H1 (cell line): ENCODE measurements around the gene CHPT1. TPM values are rescaled to one million over a fixed set of nuclear protein-coding genes. Genes with fewer than 3 reads are reported as not detected.

Experiments used
- CTCF ChIA-PET: fragments of 300-600 bp; sonication (Branson Sonifier 250); formaldehyde crosslinking; loops from one replicate; lab custom pipeline; 2021; ENCODE audit not compliant: partially characterized antibody; lab: Charles Lee
- POLR2A ChIA-PET: fragments of 300-600 bp; sonication (Branson Sonifier 250); formaldehyde crosslinking; loops from one replicate; lab custom pipeline; 2021; ENCODE audit warnings: inconsistent platforms; ENCODE audit not compliant: partially characterized antibody; lab: Charles Lee
- DNase-seq, 2 experiments: peaks; one replicate each; pipeline versions ENCODE4 v3.0.0 to v3.0.0-alpha.2; 2010 to 2022; ENCODE audit warnings: low spot score in 2 of 2, low read depth in 1 of 2, mixed read lengths in 1 of 2
- FAIRE-seq: peaks from 2 replicates; lab custom pipeline; 2011; peaks lifted over from hg19 to GRCh38; lab: Jason Lieb, UNC
- H2AFZ ChIP-seq: 2 replicates; pipeline ENCODE4 v1.8.1; 2012; ENCODE audit warnings: low read length, inconsistent platforms
- H2AK5ac ChIP-seq: 2 replicates; pipeline ENCODE4 v1.6.1; 2013; ENCODE audit warnings: low read depth, low read length
- H2BK120ac ChIP-seq: replicated peaks from 2 replicates; pipeline ENCODE3; 2013; ENCODE audit warnings: low read depth, low read length, inconsistent platforms
- H2BK12ac ChIP-seq: 2 replicates; pipeline ENCODE4 v1.6.1; 2013; ENCODE audit warnings: low read depth, low read length
- H2BK15ac ChIP-seq: 2 replicates; pipeline ENCODE4 v1.6.1; 2013; ENCODE audit warnings: low read length
- H2BK20ac ChIP-seq: 2 replicates; pipeline ENCODE4 v1.6.1; 2013; ENCODE audit warnings: low read length
- H2BK5ac ChIP-seq: 2 replicates; pipeline ENCODE4 v1.6.1; 2013; ENCODE audit warnings: low read depth, low read length
- H3K14ac ChIP-seq: 2 replicates; pipeline ENCODE4 v1.6.1; 2013; ENCODE audit warnings: inconsistent platforms; ENCODE audit not compliant: insufficient read length
- H3K18ac ChIP-seq: 2 replicates; pipeline ENCODE4 v1.6.1; 2013; ENCODE audit warnings: low read length; ENCODE audit errors: extremely low read depth
- H3K23ac ChIP-seq: 2 replicates; pipeline ENCODE4 v1.6.1; 2013; ENCODE audit warnings: inconsistent platforms; ENCODE audit not compliant: insufficient read length
- H3K23me2 ChIP-seq: 2 replicates; pipeline ENCODE4 v1.6.1; 2013; ENCODE audit warnings: low read depth, low read length
- H3K27ac ChIP-seq: 2 replicates; pipeline ENCODE4 v1.6.1; 2011; ENCODE audit warnings: low read depth, low read length, inconsistent platforms
- H3K27me3 ChIP-seq, 4 experiments: replicated peaks in 1 of 4; 1 replicate in 1 of 4; 2 replicates in 3 of 4; pipeline versions ENCODE4 v1.6.1 to v1.8.1; 2011 to 2013; ENCODE audit warnings: low read length in 3 of 4, mild to moderate bottlenecking in 3 of 4, inconsistent platforms in 2 of 4, mixed read lengths in 2 of 4, moderate library complexity in 1 of 4; ENCODE audit not compliant: control insufficient read depth in 3 of 4, insufficient read depth in 3 of 4; ENCODE audit errors: extremely low read depth in 1 of 4
- H3K36me3 ChIP-seq, 4 experiments: 2 replicates each; pipeline versions ENCODE4 v1.6.1 to v1.8.1; 2011 to 2013; ENCODE audit warnings: mild to moderate bottlenecking in 4 of 4, low read length in 3 of 4, moderate library complexity in 2 of 4, control low read depth in 1 of 4, inconsistent platforms in 1 of 4; ENCODE audit not compliant: insufficient read depth in 4 of 4, control insufficient read depth in 2 of 4
- H3K4ac ChIP-seq: replicated peaks from 2 replicates; pipeline ENCODE3; 2013; ENCODE audit warnings: low read length, low read depth, mixed read lengths, inconsistent platforms; ENCODE audit not compliant: insufficient read length
- H3K4me1 ChIP-seq, 4 experiments: replicated peaks in 1 of 4; 1 replicate in 1 of 4; 2 replicates in 3 of 4; pipeline versions ENCODE4 v1.6.1 to v1.8.1; 2011 to 2013; ENCODE audit warnings: low read length in 3 of 4, inconsistent platforms in 2 of 4, mixed read lengths in 1 of 4; ENCODE audit not compliant: insufficient read depth in 4 of 4, control insufficient read depth in 3 of 4
- H3K4me2 ChIP-seq, 2 experiments: 2 replicates each; pipeline versions ENCODE4 v1.6.1 to v1.8.1; 2011 to 2013; ENCODE audit warnings: low read depth in 2 of 2, low read length in 2 of 2, control low read depth in 1 of 2, inconsistent platforms in 1 of 2, mild to moderate bottlenecking in 1 of 2; ENCODE audit not compliant: insufficient read depth in 1 of 2
- H3K4me3 ChIP-seq, 4 experiments: fragments of 200-600, 300-600 bp in 1 of 4; sonication (generic), shearing (Covaris generic), sonication (Bioruptor Twin) in 1 of 4; 2 replicates each; pipeline versions ENCODE4 v1.5.1 to v1.8.1; 2011 to 2016; ENCODE audit warnings: low read length in 4 of 4, low read depth in 3 of 4, control low read depth in 2 of 4, inconsistent platforms in 2 of 4, mild to moderate bottlenecking in 2 of 4, mixed read lengths in 1 of 4, moderate library complexity in 1 of 4; ENCODE audit not compliant: insufficient read depth in 2 of 4; ENCODE audit errors: extremely low read depth in 1 of 4
- H3K56ac ChIP-seq: replicated peaks from 2 replicates; pipeline ENCODE3; 2013; ENCODE audit warnings: low read depth, mild to moderate bottlenecking, mixed read lengths, low read length, inconsistent platforms; ENCODE audit not compliant: insufficient read length
- H3K79me1 ChIP-seq: 2 replicates; pipeline ENCODE4 v1.6.1; 2013; ENCODE audit warnings: low read depth, low read length, control low read depth
- H3K79me2 ChIP-seq, 2 experiments: 2 replicates each; pipeline versions ENCODE4 v1.6.1 to v1.8.1; 2012 to 2013; ENCODE audit warnings: low read length in 2 of 2, mild to moderate bottlenecking in 2 of 2, inconsistent platforms in 1 of 2; ENCODE audit not compliant: insufficient read depth in 2 of 2, control insufficient read depth in 1 of 2
- H3K9ac ChIP-seq, 4 experiments: replicated peaks in 1 of 4; 1 replicate in 1 of 4; 2 replicates in 3 of 4; pipeline versions ENCODE4 v1.6.1 to v1.8.1; 2011 to 2013; ENCODE audit warnings: low read depth in 3 of 4, low read length in 3 of 4, control low read depth in 2 of 4, mild to moderate bottlenecking in 2 of 4, moderate library complexity in 2 of 4, inconsistent platforms in 1 of 4; ENCODE audit errors: extremely low read depth in 1 of 4
- H3K9me3 ChIP-seq, 2 experiments: 2 replicates each; pipeline versions ENCODE4 v1.6.1 to v1.8.1; 2012 to 2013; ENCODE audit warnings: mild to moderate bottlenecking in 2 of 2, moderate library complexity in 2 of 2, control low read depth in 1 of 2, inconsistent platforms in 1 of 2, low read depth in 1 of 2, low read length in 1 of 2, mixed read lengths in 1 of 2; ENCODE audit not compliant: insufficient read depth in 2 of 2
- H4K20me1 ChIP-seq, 2 experiments: replicated peaks in 1 of 2; 2 replicates each; pipeline versions ENCODE3 to v1.8.1; 2011 to 2013; ENCODE audit warnings: inconsistent platforms in 2 of 2, low read length in 2 of 2, mild to moderate bottlenecking in 1 of 2; ENCODE audit not compliant: insufficient read depth in 2 of 2, control insufficient read depth in 1 of 2
- H4K5ac ChIP-seq: 2 replicates; pipeline ENCODE4 v1.6.1; 2013; ENCODE audit warnings: low read length, low read depth, mixed read lengths, inconsistent platforms; ENCODE audit not compliant: insufficient read length
- H4K8ac ChIP-seq: 2 replicates; pipeline ENCODE4 v1.8.0; 2013; ENCODE audit warnings: mild to moderate bottlenecking, moderate library complexity, low read length, inconsistent platforms; ENCODE audit not compliant: insufficient read depth; ENCODE audit errors: extremely low read depth
- H4K91ac ChIP-seq: replicated peaks from 2 replicates; pipeline ENCODE3; 2013; ENCODE audit warnings: low read length, mixed read lengths, inconsistent platforms; ENCODE audit not compliant: insufficient read length
- ASH2L ChIP-seq: fragments of 200-600, 300-600 bp; sonication (generic); IDR thresholded peaks from one replicate; pipeline ENCODE4 v1.7.1; 2017; ENCODE audit warnings: low read length
- CHD1 ChIP-seq: IDR thresholded peaks from 2 replicates; pipeline ENCODE4 v1.6.1; 2012; ENCODE audit warnings: low read depth, low read length, improper control_type of control experiment
- E2F6 ChIP-seq: IDR thresholded peaks from 2 replicates; pipeline ENCODE4 v1.6.1; 2012; ENCODE audit warnings: inconsistent platforms
- JUND ChIP-seq: IDR thresholded peaks from 2 replicates; pipeline ENCODE4 v1.6.1; 2011; ENCODE audit warnings: mild to moderate bottlenecking, improper control_type of control experiment, low read length
- RBBP5 ChIP-seq: IDR thresholded peaks from 2 replicates; pipeline ENCODE4 v1.7.1; 2012; ENCODE audit warnings: low read depth, mild to moderate bottlenecking, inconsistent platforms, low read length, moderate library complexity, borderline replicate concordance
- SIRT6 ChIP-seq: IDR thresholded peaks from one replicate; pipeline ENCODE4 v1.7.1; 2012; ENCODE audit warnings: low read length, inconsistent platforms
- SIX5 ChIP-seq: IDR thresholded peaks from 2 replicates; pipeline ENCODE4 v1.6.1; 2011; ENCODE audit warnings: mild to moderate bottlenecking, low read depth, low read length
- TBP ChIP-seq: IDR thresholded peaks from 2 replicates; pipeline ENCODE4 v1.6.1; 2011; ENCODE audit warnings: low read depth, low read length, improper control_type of control experiment
- TCF12 ChIP-seq: IDR thresholded peaks from 2 replicates; pipeline ENCODE4 v1.6.1; 2011; ENCODE audit warnings: low read depth, mild to moderate bottlenecking, low read length
- YY1 ChIP-seq: IDR thresholded peaks from 2 replicates; pipeline ENCODE4 v1.6.1; 2011; ENCODE audit warnings: low read depth, mild to moderate bottlenecking, low read length
- ZNF274 ChIP-seq: IDR thresholded peaks from 2 replicates; pipeline ENCODE4 v1.7.0; 2012; ENCODE audit warnings: low read length, borderline replicate concordance; ENCODE audit errors: extremely low read depth
- WGBS, 2 experiments: shearing (Covaris generic) in 1 of 2; methylation state at CpG; one replicate each; pipeline versions ENCODE4 v1.1.6 to v1.1.7; 2013 to 2015; ENCODE audit warnings: low lambda C conversion rate in 2 of 2, mixed read lengths in 2 of 2, inconsistent platforms in 1 of 2, low coverage in 1 of 2, missing lambda C conversion rate in 1 of 2; ENCODE audit not compliant: insufficient replicate concordance in 2 of 2, insufficient coverage in 1 of 2, insufficient read length in 1 of 2; ENCODE audit errors: extremely low coverage in 1 of 2, missing lambda C conversion rate in 1 of 2; 5-methylcytosine and 5-hydroxymethylcytosine counted together
- polyA plus RNA-seq, 7 experiments: library from polyadenylated mRNA; depleted of rRNA in 3 of 7; stranded (reverse) in 5 of 7; unstranded in 2 of 7; fragments of >200 nt in 5 of 7; fragments of 200-250 nt in 2 of 7; gene quantifications; 1 replicate in 5 of 7; 2 replicates in 1 of 7; 4 replicates in 1 of 7; pipeline versions ENCODE4 v1.2.1 to v1.2.3, GENCODE V29; 2011 to 2013; ENCODE audit warnings: missing spikeins in 2 of 7, mixed read lengths in 2 of 7
- total RNA-seq: library from RNA; stranded (reverse); fragmentation: NEBNext Ultra II Directional; extraction: Animal tissue kit (Norgen Biotek cat#: 25700); gene quantifications from 2 replicates; pipeline ENCODE4 v1.2.1, GENCODE V29; 2021
- TF ChIP-seq, protein P1 (sequence below): IDR thresholded peaks from 2 replicates; pipeline ENCODE4 v1.6.1; 2011; ENCODE audit warnings: low read length, improper control_type of control experiment

Gene CHPT1
- total and polyA plus RNA-seq, 2 of the 8 experiments (the other 6 are each of a cell fraction or from before 2014, with no cell fraction given): 13.3 to 22.5 TPM

DNA sequence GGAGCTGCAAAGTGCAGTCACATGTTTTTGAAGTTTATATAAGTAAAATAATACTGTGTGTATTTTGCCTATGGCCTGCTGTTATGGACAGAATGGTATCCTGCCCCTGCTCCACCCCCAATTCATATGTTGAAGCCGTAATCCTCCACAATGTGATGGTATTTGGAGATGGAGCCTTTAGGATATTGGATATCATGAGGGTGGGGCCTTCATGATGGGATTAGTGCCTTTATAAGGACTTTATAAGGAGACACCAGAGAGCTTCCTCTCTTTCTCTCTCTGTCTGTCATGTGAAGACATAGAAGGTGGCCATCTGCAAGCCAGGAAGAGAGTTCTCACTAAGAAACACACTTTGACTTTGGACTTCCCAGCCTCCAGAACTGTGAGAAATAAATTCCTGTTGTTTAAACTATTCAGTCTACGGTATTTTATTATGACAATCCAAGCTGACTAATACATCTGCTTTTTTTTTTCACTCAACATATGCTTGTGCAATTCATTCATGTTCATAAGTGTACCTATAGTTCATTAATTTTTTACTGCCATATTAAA lies 3.1 kb upstream of the CHPT1 start:
- Histone ChIP-seq H3K36me3 (no peaks in the 10 kb centered on the region), H3K4ac (no peak overlapping the region), H2BK120ac (no peak overlapping the region), H3K23ac (no peak overlapping the region), H3K27ac (no peak overlapping the region), H3K56ac (no peak overlapping the region), H3K4me1 (peaks cover 0 to 4% (median 3%) of the 10 kb centered on the region in 4 experiments; a peak in 3 of 7 replicates), H2BK12ac (no peak overlapping the region), H3K14ac (no peak overlapping the region), H3K79me2 (no peaks in the 10 kb centered on the region), H3K18ac (no peak overlapping the region), H3K4me3 (no peak overlapping the region), H4K8ac (no peak overlapping the region), H4K5ac (no peak overlapping the region), H4K20me1 (no peaks in the 10 kb centered on the region), H4K91ac (no peak overlapping the region), H3K27me3 (peaks cover 2 to 18% (median 12%) of the 10 kb centered on the region in 4 experiments), H2BK20ac (no peak overlapping the region), H3K4me2 (no peak overlapping the region), H2AK5ac (no peak overlapping the region), H2BK15ac (no peak overlapping the region), H3K79me1 (no peaks in the 10 kb centered on the region), H3K9me3 (no peaks in the 10 kb centered on the region), H3K9ac (no peak overlapping the region), H2BK5ac (no peak overlapping the region), H2AFZ (no peak overlapping the region), H3K23me2 (peaks cover 11% of the 10 kb centered on the region; the same call in 1 of the 2 replicates)
- FAIRE-seq: no peak
- 92% methylated on average over 2 of the region's 2 CpGs; no CpG with 5 or more reads in 1 of the 2 experiments for WGBS, 2 experiments
- POLR2A ChIA-PET: no interaction called here
- CTCF ChIA-PET: interaction anchor here (1.3 kb wide), 1 partner anchor 18 kb away, joined by 5 read pairs; no protein-coding TSS in a partner anchor
- DNase-seq: no peak
- no peak for TF ChIP-seq JUND
- TF ChIP-seq TBP: no peak
- no peak for TF ChIP-seq RBBP5
- no peak for TF ChIP-seq ASH2L
- no peak for TF ChIP-seq SIX5
- no peak for TF ChIP-seq CHD1
- no peak for TF ChIP-seq TCF12
- TF ChIP-seq, protein P1, sequence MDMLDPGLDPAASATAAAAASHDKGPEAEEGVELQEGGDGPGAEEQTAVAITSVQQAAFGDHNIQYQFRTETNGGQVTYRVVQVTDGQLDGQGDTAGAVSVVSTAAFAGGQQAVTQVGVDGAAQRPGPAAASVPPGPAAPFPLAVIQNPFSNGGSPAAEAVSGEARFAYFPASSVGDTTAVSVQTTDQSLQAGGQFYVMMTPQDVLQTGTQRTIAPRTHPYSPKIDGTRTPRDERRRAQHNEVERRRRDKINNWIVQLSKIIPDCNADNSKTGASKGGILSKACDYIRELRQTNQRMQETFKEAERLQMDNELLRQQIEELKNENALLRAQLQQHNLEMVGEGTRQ: no peak
- no peak for TF ChIP-seq ZNF274
- TF ChIP-seq E2F6: no peak
- TF ChIP-seq YY1: no peak
- no peak for TF ChIP-seq SIRT6
